Measurements from ENCODE around the gene DDX56. TPM values are rescaled to one million over a fixed set of nuclear protein-coding genes. Genes with fewer than 3 reads are reported as not detected.
"Not testable (repeated sequence)": the region's sequence is repeated elsewhere in the genome, so short reads cannot be mapped to it uniquely, and the experiment has no call there.

The DDX56 gene
- total and polyA plus RNA-seq, 2 of the 4 experiments (the other 2 are of a cell fraction) = 59.4 to 67.7 TPM

DNA sequence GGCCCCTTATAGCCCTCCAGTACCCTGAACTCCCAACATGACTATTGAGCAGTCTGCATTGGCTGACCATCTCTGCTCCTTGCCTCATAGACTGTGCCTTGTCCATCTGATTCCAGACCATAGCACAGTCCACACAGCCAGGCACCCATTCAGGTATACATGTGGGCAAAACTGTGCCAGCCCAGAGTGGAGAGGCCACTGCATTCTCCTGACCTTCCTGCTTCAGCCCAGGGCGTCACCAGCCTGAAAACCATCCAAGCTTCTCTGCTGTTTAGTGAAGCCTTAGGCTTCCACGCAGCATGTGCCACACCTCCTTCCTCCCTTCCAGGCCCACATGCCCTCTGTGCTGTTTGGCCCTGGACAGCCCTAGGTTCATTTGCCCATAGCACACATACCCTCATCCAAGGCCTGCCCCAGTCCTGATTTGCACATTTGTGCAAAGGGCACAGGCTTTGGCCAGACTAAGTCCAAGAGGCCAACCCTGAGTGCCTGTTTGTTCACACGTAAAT, 10.5 kb downstream of the DDX56 start:
- Histone ChIP-seq H3K27me3 (ENCODE audit: control insufficient read depth, insufficient read depth, low read length) (no peaks in the 10 kb centered on the region), H2BK5ac (ENCODE audit: low read depth, low read length, poor library complexity, severe bottlenecking) (no peak overlapping the region), H4K20me1 (ENCODE audit: insufficient read depth, low read length) (peaks cover 20% of the 10 kb centered on the region), H2AK5ac (ENCODE audit: low read depth, low read length) (no peak overlapping the region), H3K9ac (ENCODE audit: low read depth, low read length) (no peak overlapping the region), H3K56ac (ENCODE audit: extremely low read depth, insufficient read depth, low read length) (no peak overlapping the region), H4K91ac (ENCODE audit: insufficient read depth, low read depth, low read length) (no peak overlapping the region), H3K9me3 (ENCODE audit: control insufficient read depth, insufficient read depth, low read length) (no peaks in the 10 kb centered on the region), H2AFZ (replicated peaks; ENCODE audit: low read length, poor library complexity) (no peak overlapping the region), H2BK20ac (ENCODE audit: low read depth, low read length) (no peak overlapping the region), H4K5ac (ENCODE audit: low read depth, low read length) (no peak overlapping the region), H3K9me1 (ENCODE audit: insufficient read depth, low read length) (peaks cover 6% of the 10 kb centered on the region; the same call in 1 of the 2 replicates), H3K79me1 (ENCODE audit: low read depth in 1 of 2, low read length in 2 of 2) (peaks cover 3 to 19% of the 10 kb centered on the region in 2 experiments; a peak in 2 of 4 replicates), H3K23ac (ENCODE audit: low read depth, low read length) (no peak overlapping the region), H2BK15ac (ENCODE audit: low read depth, low read length) (no peak overlapping the region), H3K14ac (replicated peaks; ENCODE audit: low read depth, low read length) (no peak overlapping the region), H3K4me2 (ENCODE audit: low read depth, low read length) (no peak overlapping the region), H3K36me3 (ENCODE audit: control insufficient read depth, insufficient read depth, low read length) (peaks cover 38% of the 10 kb centered on the region), H3K4ac (ENCODE audit: low read depth, low read length) (no peak overlapping the region), H3K27ac (ENCODE audit: insufficient read depth, low read length) (no peak overlapping the region), H3K4me1 (ENCODE audit: control insufficient read depth, insufficient read depth, low read length) (peaks cover 2% of the 10 kb centered on the region; the same call in 1 of the 2 replicates), H3K4me3 (ENCODE audit: insufficient read depth, low read depth, low read length) (no peak overlapping the region), H4K8ac (ENCODE audit: low read depth in 2 of 2, low read length in 2 of 2) (no peak overlapping the region), H2AK9ac (replicated peaks; ENCODE audit: low read depth, low read length, poor library complexity) (peak overlapping the region; percentile 44), H3K18ac (ENCODE audit: low read depth, low read length) (no peak overlapping the region), H2BK120ac (ENCODE audit: low read depth, low read length) (no peak overlapping the region; the same call in 1 of the 2 replicates)
- ChIA-PET CTCF (no interaction called here), POLR2A (ENCODE audit: unreplicated experiment) (no interaction called here)
- 100% methylated on average over 2 of the region's 3 CpGs; no CpG with 5 or more reads in 1 of the 2 experiments for WGBS, 2 experiments (ENCODE audit: extremely low coverage in 2 of 2, insufficient read length in 1 of 2)
- BruUV-seq (replicated peaks) = no TSS peak
- TF ChIP-seq RFX5 (IDR thresholded peaks at IDR 0.05; ENCODE audit: low read depth, low read length) = no peak
- TF ChIP-seq SMC3 (IDR thresholded peaks at IDR 0.05; ENCODE audit: low read depth, low read length) = no peak
- no peak for TF ChIP-seq MXI1 (IDR thresholded peaks at IDR 0.05; ENCODE audit: borderline replicate concordance, low read depth, low read length)
- DNase-seq = no peak
- no peak for ATAC-seq (ENCODE audit: low read depth)
- dilution Hi-C loops (cut with HindIII; ENCODE audit: low sequenced_read_pairs, unreplicated experiment) = no loop called here
- in situ Hi-C loops (cut with MboI; ENCODE audit: low sequenced_read_pairs) = loop anchor here (10.0 kb wide), 1 partner anchor 318 kb away; no protein-coding TSS in a partner anchor
- intact Hi-C loops (cut with micrococcal nuclease) = no loop called here

DNA sequence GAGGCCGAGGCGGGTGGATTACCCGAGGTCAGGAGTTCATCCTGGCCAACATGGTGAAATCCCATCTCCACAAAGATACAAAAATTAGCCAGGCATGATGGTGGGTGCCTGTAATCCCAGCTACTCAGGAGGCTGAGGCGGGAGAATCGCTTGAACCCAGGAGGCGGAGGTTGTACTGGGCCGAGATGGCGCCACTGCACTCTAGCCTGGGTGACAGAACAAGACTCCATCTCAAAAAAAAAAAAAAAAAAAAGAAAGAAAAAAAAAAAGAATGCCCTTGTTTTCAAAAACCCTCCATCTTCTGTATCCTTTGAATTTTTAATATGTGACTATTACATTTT, 11.1 kb downstream of the DDX56 start:
- H3K9me1 ChIP-seq (ENCODE audit: insufficient read depth, low read length); DNase-seq; dilution Hi-C loops (cut with HindIII; ENCODE audit: low sequenced_read_pairs, unreplicated experiment); POLR2A ChIA-PET (ENCODE audit: unreplicated experiment); H2AFZ ChIP-seq (replicated peaks; ENCODE audit: low read length, poor library complexity); H3K9me3 ChIP-seq (ENCODE audit: control insufficient read depth, insufficient read depth, low read length); CTCF ChIA-PET; ATAC-seq (ENCODE audit: low read depth); H3K27me3 ChIP-seq (ENCODE audit: control insufficient read depth, insufficient read depth, low read length); H3K9ac ChIP-seq (ENCODE audit: low read depth, low read length); intact Hi-C loops (cut with micrococcal nuclease); H3K4ac ChIP-seq (ENCODE audit: low read depth, low read length); H3K27ac ChIP-seq (ENCODE audit: insufficient read depth, low read length); H4K91ac ChIP-seq (ENCODE audit: insufficient read depth, low read depth, low read length); H3K56ac ChIP-seq (ENCODE audit: extremely low read depth, insufficient read depth, low read length); H3K4me3 ChIP-seq (ENCODE audit: insufficient read depth, low read depth, low read length); H3K4me1 ChIP-seq (ENCODE audit: control insufficient read depth, insufficient read depth, low read length); H4K5ac ChIP-seq (ENCODE audit: low read depth, low read length); H3K4me2 ChIP-seq (ENCODE audit: low read depth, low read length); BruUV-seq (replicated peaks); H2BK120ac ChIP-seq (ENCODE audit: low read depth, low read length); H2BK15ac ChIP-seq (ENCODE audit: low read depth, low read length); H4K8ac ChIP-seq (ENCODE audit: low read depth in 2 of 2, low read length in 2 of 2); H3K18ac ChIP-seq (ENCODE audit: low read depth, low read length); H3K14ac ChIP-seq (replicated peaks; ENCODE audit: low read depth, low read length); H2BK20ac ChIP-seq (ENCODE audit: low read depth, low read length); H2BK5ac ChIP-seq (ENCODE audit: low read depth, low read length, poor library complexity, severe bottlenecking); H2AK5ac ChIP-seq (ENCODE audit: low read depth, low read length); H3K23ac ChIP-seq (ENCODE audit: low read depth, low read length): not testable (repeated sequence)
- peak overlapping the region; percentile 68 for H2AK9ac ChIP-seq (replicated peaks; ENCODE audit: low read depth, low read length, poor library complexity)
- peaks cover 31% of the 10 kb centered on the region for H3K36me3 ChIP-seq (ENCODE audit: control insufficient read depth, insufficient read depth, low read length)
- H4K20me1 ChIP-seq (ENCODE audit: insufficient read depth, low read length) = peaks cover 20% of the 10 kb centered on the region
- in situ Hi-C loops (cut with MboI; ENCODE audit: low sequenced_read_pairs) = loop anchor here (10.0 kb wide), 1 partner anchor 318 kb away; no protein-coding TSS in a partner anchor
- no CpG with 5 or more reads among the region's 8 CpGs for WGBS, 2 experiments (ENCODE audit: extremely low coverage in 2 of 2, insufficient read length in 1 of 2)
- H3K79me1 ChIP-seq (ENCODE audit: low read depth in 1 of 2, low read length in 2 of 2) = peaks cover 0 to 18% of the 10 kb centered on the region in 2 experiments; a peak in 2 of 4 replicates
